Gastrocnemius medialis (tissue), 4 donors: Measurements from ENCODE around the gene RABL6.
"Not testable (repeated sequence)": the region's sequence is repeated elsewhere in the genome, so short reads cannot be mapped to it uniquely, and the experiment has no call there.

Experiments
- POLR2A ChIP-seq, 2 donors: fragments of 450-650 bp; IDR thresholded peaks; one replicate each; pipeline ENCODE4 v1.6.1; 2017; ENCODE audit warnings: antibody characterized with exemption in 2 of 2, mild to moderate bottlenecking in 2 of 2, moderate library complexity in 2 of 2
- TF ChIP-seq, protein P1 (sequence below), 5 experiments: fragments of 450-650 bp in 3 of 5; fragments of 200-600 bp in 2 of 5; sonication (generic) in 2 of 5; IDR thresholded peaks in 4 of 5; conservative IDR thresholded peaks in 1 of 5; 1 replicate in 4 of 5; 2 replicates in 1 of 5; pipeline ENCODE4 v1.5.1; 2016 to 2019; ENCODE audit warnings: antibody characterized with exemption in 5 of 5, mild to moderate bottlenecking in 3 of 5, moderate library complexity in 3 of 5

DNA sequence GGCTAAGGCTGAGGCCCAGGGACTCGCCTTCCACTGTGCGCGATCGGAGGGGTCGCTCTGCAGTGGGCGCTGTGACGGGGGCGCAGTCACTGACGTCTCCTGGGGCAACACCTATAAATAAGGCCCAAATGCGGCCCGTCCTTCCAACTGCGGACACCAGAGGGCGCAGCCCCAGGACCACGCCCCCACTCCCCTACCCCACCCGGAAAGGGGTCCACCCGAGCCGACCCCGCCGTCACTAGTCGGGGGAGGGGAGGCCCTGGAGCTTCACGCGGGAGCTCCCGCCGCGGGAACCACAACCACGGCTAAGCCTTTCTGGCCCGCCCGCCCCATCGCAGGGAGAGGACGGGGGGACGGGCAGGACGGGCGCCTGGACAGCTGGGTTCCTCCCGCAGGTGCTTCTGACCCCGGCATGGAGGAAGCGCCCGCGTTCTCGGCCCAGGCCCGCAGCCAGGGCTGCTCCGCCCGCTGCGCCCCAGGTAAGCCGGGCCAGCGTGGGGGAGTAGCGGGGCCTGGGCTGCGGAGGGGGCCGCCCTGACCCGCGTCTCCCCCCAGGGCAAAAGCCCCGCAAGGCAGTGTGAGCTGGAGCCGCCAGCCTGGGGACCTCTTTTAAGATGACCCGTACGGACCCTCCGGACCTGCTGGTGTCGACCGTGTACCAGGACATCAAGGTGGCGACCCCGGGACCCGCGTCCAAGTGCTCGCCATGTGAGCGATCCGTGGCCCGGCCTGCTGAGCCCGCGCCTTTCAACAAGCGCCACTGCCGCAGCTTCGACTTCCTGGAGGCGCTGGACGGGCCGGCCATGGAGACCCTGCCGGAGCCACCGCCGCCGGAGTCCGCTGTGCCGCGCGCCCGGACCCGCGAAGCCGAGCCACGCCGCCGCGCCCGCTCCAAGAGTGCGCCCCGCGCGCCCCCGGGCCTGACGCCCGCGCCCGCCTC lies 36.3 kb downstream of the RABL6 start:
- TF ChIP-seq, protein P1, sequence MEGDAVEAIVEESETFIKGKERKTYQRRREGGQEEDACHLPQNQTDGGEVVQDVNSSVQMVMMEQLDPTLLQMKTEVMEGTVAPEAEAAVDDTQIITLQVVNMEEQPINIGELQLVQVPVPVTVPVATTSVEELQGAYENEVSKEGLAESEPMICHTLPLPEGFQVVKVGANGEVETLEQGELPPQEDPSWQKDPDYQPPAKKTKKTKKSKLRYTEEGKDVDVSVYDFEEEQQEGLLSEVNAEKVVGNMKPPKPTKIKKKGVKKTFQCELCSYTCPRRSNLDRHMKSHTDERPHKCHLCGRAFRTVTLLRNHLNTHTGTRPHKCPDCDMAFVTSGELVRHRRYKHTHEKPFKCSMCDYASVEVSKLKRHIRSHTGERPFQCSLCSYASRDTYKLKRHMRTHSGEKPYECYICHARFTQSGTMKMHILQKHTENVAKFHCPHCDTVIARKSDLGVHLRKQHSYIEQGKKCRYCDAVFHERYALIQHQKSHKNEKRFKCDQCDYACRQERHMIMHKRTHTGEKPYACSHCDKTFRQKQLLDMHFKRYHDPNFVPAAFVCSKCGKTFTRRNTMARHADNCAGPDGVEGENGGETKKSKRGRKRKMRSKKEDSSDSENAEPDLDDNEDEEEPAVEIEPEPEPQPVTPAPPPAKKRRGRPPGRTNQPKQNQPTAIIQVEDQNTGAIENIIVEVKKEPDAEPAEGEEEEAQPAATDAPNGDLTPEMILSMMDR (IDR thresholded peaks at IDR 0.05 in 4 of 5, conservative IDR thresholded peaks at IDR 0.05 in 1 of 5): peak; percentile 57 to 84 (median 76)
- TF ChIP-seq POLR2A (IDR thresholded peaks at IDR 0.05): not testable (repeated sequence)
